Measurements from ENCODE around the gene IFNA14. TPM values are rescaled to one million over a fixed set of nuclear protein-coding genes. Genes with fewer than 3 reads are reported as not detected.

Gene IFNA14
- total RNA-seq: not detected in 2 replicates

DNA sequence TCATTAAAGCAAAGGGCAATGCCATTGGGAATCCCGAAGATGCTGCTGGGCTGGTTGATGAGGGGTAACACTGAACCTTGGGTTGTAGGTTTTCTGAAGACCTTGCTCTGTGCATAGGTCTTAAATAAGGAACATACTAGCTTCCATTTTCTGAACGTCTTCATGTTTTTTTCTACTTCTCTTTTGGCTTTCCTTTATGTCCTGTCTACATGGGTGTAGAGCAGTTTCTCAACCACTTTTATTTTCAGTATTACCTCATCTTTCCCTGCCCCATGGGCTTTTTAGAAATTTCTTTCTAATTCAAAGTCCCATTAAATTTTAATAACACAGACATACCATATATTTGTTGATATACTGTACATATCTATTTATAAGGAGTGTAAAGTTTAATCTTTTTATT is at the start of gene IFNA14:
Gene IFNA14, minus strand, starts transcription at position 95 of the 400 bp plus-strand sequence. Its CDS starts 70 bp downstream, at position 25.

DNA sequence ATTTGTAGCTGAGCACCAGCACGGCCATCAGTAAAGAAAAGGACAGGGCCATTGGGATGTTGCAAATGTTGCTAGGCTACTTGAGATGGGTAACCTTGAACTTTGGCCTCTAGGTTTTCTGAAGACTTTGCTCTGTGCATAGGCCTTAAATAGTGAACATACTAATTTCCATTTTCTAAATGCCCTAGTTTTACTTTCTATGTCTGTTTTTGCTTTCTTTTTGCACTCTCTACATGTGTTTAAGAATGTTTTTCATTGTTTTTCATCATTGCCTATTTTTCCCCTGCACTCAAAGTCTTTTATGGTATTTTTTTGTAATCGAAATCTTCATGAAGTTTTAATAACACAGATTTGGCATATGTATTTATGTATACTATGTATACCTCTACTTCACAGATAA is 11.7 kb downstream of the IFNA14 start, which contains the start of gene IFNA17:
Gene IFNA17, minus strand, starts transcription at position 101 of the 400 bp plus-strand sequence. Its CDS starts 49 bp downstream, at position 52.

DNA sequence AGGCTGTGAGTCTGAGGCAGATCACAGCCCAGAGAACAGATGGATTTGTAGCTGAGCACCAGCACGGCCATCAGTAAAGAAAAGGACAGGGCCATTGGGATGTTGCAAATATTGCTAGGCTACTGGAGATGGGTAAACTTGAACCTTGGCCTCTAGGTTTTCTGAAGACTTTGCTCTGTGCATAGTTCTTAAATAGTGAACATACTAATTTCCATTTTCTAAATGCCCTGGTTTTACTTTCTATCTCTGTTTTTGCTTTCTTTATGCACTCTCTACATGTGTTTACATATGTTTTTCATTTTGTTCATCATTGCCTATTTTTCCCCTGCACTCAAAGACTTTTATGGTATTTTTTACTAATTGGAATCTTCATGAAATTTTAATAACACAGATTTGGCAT is 22.6 kb downstream of the IFNA14 start, which contains the start of gene IFNA16:
Gene IFNA16, minus strand, starts transcription at position 101 of the 400 bp plus-strand sequence. Its CDS starts 6 bp downstream, at position 95.

DNA sequence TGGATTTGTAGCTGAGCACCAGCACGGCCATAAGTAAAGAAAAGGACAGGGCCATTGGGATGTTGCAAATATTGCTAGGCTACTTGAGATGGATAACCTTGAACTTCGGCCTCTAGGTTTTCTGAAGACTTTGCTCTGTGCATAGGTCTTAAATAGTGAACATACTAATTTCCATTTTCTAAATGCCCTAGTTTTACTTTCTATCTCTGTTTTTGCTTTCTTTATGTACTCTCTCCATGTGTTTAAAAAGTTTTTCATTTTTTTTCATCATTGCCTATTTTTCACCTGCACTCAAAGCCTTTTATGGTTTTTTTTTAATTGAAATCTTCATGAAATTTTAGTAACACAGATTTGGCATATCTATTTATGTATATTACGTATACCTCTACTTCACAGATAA is 32.8 kb downstream of the IFNA14 start, which contains the start of gene IFNA10:
Gene IFNA10, minus strand, starts transcription at position 101 of the 400 bp plus-strand sequence. Its CDS starts 46 bp downstream, at position 55.

DNA sequence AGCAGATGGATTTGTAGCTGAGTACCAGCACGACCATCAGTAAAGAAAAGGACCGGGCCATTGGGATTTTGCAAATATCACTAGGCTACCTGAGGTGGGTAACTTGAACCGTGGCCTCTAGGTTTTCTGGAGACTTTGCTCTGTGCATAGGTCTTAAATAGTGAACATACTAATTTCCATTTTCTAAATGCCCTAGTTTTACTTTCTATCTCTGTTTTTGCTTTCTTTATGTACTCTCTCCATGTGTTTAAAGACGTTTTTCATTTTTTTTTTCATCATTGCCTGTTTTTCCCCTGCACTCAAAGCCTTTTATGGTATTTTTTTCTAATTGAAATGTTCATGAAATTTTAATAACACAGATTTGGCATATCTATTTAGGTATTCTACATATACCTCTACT is 37.7 kb downstream of the IFNA14 start, which contains the start of gene IFNA7:
Gene IFNA7, minus strand, starts transcription at position 101 of the 400 bp plus-strand sequence. Its CDS starts 40 bp downstream, at position 61.

Other genes starting within 250 kb of the IFNA14 start
- gene HACD4, start 208.4 kb downstream of the IFNA14 start, total RNA-seq: 1.1 and 2.2 TPM in 2 replicates
- not detected in 2 replicates for gene IFNB1, start 162.1 kb downstream of the IFNA14 start, total RNA-seq
- not detected in 2 replicates for gene IFNW1, start 98.2 kb downstream of the IFNA14 start, total RNA-seq
- not detected in 2 replicates for gene IFNA21, start 73.3 kb downstream of the IFNA14 start, total RNA-seq
- not detected in 2 replicates for gene IFNA4, start 52.4 kb downstream of the IFNA14 start, total RNA-seq
- not detected in 2 replicates for gene IFNA7, start 37.8 kb downstream of the IFNA14 start, total RNA-seq
- gene IFNA10, start 32.9 kb downstream of the IFNA14 start, total RNA-seq: not detected in 2 replicates
- gene IFNA16, start 22.7 kb downstream of the IFNA14 start, total RNA-seq: not detected in 2 replicates
- not detected in 2 replicates for gene IFNA17, start 11.8 kb downstream of the IFNA14 start, total RNA-seq
- not detected in 2 replicates for gene IFNA5, start 65.3 kb upstream of the IFNA14 start, total RNA-seq
- 46.5 and 57.7 TPM in 2 replicates for gene KLHL9, start 95.4 kb upstream of the IFNA14 start, total RNA-seq
- 0.22 TPM in 1 of 2 replicates, not detected in the other for gene IFNA6, start 110.9 kb upstream of the IFNA14 start, total RNA-seq
- not detected in 2 replicates for gene IFNA13, start 128.1 kb upstream of the IFNA14 start, total RNA-seq
- gene IFNA2, start 145.4 kb upstream of the IFNA14 start, total RNA-seq: not detected in 2 replicates
- not detected in 2 replicates for gene IFNA8, start 169.1 kb upstream of the IFNA14 start, total RNA-seq
- gene IFNA1, start 200.4 kb upstream of the IFNA14 start, total RNA-seq: not detected in 2 replicates
- 4.7 and 5.5 TPM in 2 replicates for gene IFNE, start 242.3 kb upstream of the IFNA14 start, total RNA-seq